ENCODE results near the gene C12orf60.

C12orf60 gene

DNA sequence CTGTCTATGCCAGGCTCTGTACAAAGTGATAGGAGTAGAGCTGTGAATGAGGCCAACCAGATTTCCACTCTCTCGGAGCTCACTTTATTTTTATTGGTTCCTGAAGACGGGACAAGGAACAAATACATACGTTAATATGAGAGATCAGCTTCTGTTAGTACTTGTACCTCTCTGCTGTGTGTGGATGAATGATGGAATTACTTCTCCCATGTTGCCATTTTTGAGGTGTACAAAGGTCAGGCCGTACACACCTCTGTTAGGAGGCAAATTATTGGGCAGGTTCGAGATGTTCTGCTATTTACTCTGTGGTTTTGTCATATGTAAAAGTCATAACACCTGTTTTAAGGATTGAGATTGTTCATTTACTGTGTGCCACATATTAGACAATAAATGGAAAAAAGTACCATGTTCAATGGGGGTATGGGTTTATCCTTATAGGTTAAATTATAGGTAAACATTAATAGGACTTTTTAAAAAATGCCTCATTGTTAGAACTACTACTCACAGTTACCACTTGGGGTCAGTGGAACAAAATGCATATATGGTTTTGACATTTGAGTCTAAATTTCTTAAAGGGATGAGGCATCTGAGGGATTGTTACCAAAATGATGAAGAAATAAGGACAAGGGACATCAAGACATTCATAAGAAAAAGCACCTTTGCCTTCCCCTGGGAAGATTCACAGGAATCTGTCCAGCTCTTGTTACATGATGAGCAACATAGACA is 27.1 kb upstream of the C12orf60 start:
- DNase-seq (ENCODE audit: low read depth in 2 of 2), result no peak

DNA sequence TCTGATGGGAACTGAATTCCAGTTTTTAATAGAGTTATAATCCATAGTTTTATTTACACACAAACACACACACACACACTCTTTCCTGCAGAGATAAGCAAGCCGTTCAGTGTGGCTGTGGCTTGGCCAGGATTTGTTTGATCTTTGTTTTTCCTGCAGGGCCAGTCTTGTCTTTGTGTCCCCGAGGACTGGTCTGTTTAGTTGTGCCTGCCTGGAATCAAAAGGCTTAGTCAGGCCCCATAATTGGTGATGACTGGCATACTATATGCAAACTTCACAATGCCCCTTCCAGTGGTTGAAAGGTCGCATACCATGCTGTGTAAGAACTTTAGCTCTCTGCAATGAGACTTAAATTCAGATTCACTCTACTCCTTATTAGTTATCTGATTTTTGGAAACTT is 26.2 kb upstream of the C12orf60 start:
- no peak for DNase-seq (ENCODE audit: low read depth in 2 of 2)

DNA sequence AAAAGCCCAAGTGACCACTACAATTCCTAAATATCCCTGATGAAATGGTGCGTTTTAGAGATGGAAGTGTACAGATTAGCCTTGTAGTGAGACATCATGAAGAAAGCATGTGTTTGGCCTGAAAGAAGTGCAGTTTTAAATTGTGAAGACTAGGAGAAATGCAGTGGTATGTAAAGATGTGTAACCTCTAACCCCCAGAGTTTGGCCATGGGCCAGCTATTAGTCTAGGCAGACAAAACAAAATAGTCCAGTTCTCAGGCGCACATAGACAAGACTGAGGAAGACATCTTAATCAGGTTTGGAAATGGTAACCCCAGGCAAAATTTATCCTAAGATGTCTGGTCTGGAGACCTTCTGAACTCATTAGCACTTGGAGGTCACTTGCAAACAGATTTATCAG is 23.6 kb upstream of the C12orf60 start:
- no peak for DNase-seq (ENCODE audit: low read depth in 2 of 2)

DNA sequence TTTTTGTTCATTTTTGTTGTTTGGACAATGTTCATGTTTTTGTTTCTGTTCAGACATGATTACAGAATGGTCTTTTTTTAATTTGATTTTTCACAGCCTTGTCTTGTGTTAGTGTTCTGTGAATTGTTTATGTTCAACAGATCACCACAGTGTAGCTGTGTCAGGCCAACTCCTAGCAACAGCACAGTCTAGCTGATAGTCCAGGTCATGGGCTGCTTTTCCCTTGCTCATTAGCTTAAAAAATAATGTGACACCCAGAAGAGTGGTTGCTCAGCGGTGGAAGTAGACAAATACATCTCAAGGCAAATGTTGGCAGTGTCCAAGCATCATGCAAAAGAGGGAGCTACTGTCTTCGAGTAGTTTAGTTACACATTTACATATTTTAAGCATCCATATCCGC is 22.6 kb upstream of the C12orf60 start:
- DNase-seq (ENCODE audit: low read depth in 2 of 2), result no peak

DNA sequence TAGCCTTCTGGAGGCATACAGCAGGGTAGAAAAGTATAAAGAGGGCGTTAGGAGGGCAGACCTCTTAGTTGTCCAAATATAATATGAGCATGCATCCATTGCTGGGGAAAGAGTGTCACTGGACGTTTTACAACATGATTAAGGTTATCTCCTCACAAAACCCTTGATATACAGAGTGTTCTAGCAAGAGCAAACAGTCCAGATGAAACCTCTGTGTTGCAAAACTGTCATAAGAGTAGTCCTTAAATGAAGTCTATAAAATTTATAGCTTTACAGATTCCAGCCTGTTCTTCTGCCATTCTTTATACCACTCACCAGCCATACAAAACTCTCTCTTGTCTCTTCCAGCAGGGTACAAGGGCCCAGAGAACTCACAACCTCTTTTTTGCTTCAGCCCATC is 21.9 kb upstream of the C12orf60 start:
- no peak for DNase-seq (ENCODE audit: low read depth in 2 of 2)

DNA sequence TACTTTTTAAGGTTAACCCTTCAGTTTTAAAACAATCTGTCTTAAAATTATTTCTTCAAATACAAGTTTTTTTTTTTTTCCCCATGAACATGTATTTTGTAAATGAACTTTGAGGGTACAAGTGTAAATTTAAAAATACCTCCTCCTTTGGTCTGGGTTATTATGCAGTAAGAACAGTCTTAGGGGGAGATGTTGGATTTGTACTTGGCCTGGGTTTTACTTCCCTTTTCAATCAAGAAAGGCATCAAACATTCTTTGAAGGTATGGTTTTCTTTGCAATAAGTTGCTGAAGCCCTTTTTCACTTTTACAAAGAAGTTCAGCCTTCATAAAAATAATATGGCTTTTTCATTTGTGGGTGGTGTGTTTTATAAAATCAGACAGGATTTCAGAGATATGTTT is 20.7 kb upstream of the C12orf60 start:
- no peak for DNase-seq (ENCODE audit: low read depth in 2 of 2)

DNA sequence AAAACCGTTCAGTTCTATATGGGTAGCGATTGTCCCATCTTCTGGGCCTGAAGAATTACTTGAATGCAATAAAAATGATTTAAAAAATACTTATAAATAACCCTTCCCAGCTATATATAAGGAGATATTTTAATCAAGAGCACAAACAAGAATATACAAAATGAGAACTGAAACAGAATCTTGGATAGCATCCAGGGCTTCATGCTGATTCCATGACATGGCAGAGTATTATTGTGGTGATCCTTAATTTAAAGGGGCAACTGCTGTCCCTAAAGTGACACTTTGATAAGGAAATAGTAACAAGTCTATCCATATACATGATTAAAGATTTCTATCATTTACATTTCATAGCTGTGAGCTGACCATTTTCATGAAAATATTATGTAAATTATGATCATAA is 19.0 kb upstream of the C12orf60 start:
- no peak for DNase-seq (ENCODE audit: low read depth in 2 of 2)

DNA sequence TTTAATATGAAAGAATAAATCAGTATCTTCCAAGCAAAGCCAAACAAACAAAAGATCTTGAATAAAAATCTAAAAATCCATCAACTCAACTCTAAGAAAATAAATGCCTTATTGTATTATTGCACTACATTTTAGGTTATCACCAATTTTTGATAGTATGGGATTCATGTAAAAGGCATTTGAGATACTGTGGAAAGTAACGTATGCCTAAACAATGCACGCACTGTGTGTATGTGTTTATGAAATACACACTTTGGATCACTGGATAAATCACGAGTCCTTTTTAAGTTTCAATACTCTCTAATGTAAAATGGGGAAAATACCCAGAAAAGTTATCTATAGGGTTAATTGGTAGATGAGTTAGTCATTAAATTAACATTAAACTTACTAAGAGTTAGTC is 17.9 kb upstream of the C12orf60 start:
- DNase-seq (ENCODE audit: low read depth in 2 of 2), result no peak

DNA sequence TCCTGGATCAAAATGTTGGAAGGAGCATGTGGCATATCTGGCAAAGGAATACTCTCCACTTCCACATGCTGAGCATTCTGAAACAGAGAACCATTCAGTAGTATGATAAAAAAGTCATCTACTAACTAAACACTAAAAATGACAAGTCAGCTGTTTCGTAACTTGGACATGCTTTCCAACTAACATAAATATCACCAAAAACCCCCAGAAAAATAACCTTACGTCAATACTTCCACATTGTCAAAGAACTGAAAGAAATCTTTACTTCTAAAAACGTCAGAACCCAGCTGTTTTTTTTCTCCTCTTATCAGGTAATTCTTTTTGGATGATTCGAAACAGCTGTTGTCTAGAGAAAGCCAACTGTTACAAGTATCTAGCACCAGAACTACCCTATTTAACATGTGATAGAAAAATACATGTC is 8.4 kb upstream of the C12orf60 start:
- DNase-seq (ENCODE audit: low read depth in 2 of 2), result no peak

DNA sequence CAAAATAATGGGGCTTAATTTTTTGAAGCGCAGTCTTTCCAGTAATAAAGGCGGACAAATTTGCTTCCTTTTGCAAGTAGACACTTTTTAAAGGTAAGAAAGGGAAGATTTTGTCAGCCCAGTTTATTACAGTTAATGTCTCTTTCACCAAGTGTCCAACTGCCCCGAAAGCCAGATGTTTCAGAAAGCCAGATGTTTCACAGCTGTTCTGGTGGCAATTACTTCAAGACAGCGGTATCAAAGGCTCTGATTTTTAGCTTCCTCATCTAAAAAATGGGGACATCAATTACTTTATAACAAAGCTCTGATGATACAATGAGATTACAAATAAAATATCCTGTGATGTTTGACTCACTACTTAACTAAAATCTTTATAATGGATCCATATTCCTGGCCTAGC is 1.2 kb upstream of the C12orf60 start:
- DNase-seq (ENCODE audit: low read depth in 2 of 2), result no peak

DNA sequence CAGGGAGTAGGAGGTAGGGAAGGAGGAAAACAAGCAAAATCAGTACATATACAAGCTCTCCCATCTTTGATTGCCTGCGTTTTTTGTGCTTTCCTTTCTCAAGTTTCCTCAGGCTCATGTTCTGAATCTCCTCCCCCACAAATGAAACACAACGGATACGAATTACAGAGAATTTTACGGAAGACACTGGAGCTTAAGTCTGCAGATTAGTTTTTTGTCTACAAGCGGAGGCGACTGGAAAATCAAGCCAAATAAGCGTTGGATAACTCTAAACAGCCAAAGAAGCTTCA is 804 bp upstream of the C12orf60 start:
- DNase-seq (ENCODE audit: low read depth in 2 of 2), result no peak

DNA sequence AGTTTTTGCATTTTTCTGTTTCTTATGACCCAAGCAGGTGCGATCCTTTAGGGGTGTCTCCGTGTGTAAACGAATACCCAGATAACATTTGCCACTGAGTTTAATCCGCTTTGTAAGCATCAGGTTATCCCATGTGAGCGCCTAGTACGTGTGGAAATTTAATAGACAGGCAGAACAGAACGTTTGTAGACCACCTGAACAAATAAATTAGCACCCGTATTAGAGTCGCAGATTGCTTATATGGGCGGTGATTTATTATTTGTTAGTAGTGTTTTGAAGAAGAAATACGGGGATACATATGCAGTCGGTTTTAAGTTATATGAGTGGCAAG is 325 bp downstream of the C12orf60 start:
- DNase-seq (ENCODE audit: low read depth in 2 of 2), result no peak

DNA sequence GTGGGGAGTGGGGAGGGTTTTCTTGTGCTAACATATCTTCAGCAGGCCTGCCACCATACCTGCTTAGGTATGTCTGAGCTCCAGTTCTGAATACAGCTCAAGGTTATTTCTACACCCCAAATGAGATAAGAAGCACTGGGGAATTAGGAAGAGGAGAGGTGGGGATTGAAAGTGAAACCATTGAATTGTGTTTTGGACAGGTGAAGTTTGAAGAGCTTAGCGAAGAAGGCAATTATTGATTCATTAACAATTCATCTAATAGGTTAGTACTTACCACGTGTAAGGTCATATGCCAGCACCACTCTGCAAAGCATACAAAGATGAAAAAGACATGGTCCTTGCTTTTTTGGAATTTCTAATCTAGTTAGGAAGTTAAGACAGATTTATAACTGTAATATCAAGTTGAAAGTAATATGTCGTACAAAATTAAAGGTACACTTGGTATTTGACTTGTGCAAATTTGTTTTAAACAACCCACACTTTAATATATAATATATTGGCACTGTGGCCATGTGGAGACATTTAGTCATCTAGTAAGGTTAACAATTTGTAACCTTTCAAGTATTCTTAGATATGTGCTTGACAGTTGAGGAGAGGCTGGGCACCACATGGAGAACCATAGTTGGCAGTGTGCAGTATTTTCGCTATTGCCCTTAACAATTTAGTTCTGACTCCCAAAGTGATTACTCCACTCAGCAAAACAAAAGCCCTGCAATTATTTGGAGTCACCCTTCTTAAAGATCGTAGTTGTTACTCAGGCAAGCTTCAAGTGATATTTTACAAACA is 6.9 kb downstream of the C12orf60 start:
- no peak for DNase-seq (ENCODE audit: low read depth in 2 of 2)

DNA sequence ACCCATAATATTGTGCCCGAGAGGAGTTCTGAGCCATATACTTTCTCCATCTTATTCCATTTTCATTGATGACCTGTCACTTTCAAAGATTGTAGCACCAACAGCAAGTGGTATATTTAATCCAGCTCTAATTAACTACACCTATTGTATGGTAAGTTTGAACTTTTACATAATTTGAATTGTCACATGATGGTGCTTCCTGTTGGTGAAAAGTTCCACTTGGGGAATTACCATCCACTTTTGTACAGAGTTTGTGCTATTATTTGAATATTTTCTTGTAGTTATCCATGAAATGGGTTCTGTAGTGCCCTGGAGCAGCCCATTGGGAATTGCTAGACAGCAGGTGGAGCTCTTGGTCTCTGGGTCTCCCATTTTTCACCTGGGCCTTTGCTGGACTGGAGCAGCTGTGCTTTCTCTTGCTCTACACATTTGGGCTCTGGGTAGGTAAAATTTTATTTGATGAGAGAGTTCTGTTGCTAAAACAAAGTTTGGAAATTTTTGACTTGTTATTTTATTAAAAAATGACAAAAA is 7.5 kb downstream of the C12orf60 start:
- no peak for DNase-seq (ENCODE audit: low read depth in 2 of 2)

DNA sequence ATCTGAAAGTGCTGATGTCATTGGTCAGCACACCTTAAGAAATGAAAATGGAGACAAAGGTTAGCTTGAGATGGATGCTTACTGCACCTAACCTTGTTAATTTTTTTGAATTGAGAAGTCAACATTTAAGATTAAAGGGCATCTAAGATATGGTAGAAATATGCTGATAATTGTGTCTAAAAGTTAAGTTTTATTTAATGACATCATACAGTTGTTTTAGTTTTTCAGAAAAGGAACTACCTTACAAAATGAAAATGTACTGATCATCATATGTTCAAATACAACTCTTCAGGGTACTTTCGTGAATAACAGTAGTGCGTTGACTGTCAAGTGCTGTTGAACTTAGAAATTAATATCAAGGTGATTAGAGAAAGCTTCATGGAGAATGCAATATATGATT is 8.0 kb downstream of the C12orf60 start:
- DNase-seq (ENCODE audit: low read depth in 2 of 2), result no peak

DNA sequence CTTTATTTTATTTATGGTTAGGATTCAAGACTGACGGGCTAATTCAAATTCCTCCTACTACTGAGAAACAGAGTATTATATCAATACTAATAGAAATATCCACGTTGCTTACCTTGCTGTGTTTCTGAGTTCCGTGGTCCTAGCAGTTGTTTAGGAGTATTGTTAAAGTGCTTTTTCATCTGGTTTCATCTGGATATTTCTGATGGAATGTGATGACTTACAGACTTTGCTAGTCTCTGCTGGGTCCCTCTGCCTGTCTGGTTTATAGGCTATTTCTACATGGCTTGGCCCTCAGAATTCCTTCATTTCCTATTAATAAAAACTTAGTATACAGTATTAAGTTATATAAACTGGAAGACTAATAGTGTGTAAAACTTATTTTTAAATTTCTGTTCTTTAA is 10.5 kb downstream of the C12orf60 start, which contains the start of gene SMCO3:
Gene SMCO3, minus strand, starts transcription at position 169 of the 400 bp plus-strand sequence. CDS start 7,502 bp downstream, outside the sequence.
- DNase-seq (ENCODE audit: low read depth in 2 of 2), result no peak

DNA sequence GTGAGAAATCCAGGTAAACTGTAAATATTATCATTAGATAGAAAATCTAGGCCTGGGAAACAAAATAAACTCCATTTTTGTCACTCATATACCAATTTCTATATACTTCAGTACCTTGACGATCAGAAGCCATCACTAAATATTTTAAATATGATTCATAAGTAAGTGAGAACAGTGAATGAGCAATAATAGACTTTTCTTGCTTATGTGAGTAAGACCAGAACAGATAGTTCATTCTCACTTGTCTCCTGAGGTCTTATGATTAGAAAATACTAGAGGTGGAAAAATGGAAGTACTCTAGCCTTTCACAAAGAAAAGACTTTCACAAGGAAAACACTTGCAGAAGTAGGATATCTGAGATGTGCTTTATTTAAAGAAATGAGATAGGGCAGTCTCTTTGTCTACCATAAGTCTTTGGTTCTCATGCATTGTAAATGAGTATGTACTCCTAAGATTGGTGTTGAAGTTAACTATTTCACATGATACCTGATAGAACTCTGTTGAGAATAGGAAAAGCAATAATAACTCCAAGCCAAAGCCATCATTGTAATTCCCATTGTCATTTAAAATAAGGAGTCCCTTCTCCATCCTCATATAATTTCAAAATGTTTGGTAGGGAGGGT is 20.7 kb downstream of the C12orf60 start:
- no peak for DNase-seq (ENCODE audit: low read depth in 2 of 2)

DNA sequence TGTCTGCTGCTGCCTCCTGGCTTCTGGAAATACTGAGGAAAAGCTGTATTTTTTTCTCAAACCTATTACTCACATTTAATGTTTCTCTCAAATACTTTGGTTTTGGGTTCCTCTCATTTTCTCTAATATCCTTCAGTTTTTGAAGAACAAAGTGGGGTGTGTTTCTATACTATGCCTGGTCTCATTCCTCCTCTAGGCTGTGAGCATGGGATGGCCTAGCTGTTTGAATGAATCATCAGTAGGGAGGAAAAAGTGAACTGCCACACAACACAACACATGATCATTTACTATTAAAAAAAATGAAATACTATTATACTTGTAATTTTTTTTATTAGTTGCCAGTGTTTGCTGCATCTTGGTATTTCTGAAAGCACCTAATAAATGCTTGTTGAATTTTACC is 21.8 kb downstream of the C12orf60 start:
- DNase-seq (ENCODE audit: low read depth in 2 of 2), result no peak

DNA sequence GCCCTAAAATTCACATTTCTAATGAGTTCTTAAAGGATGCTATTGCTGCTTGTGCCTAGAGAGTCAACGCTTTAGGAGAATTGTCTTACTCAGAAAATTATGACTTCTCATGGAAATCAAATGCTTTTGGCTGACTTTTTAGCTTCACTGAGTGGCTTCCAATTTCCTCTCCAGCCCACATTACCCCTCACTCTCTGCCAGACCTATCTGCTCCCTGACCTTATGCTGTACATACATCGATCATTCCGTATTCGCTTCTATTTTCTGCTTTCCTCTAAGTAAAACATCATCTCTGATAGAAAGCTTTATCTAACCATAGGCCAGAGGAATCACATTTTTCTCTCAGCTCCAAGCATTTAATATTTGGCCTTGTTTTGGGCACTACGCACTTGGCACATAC is 23.0 kb downstream of the C12orf60 start:
- no peak for DNase-seq (ENCODE audit: low read depth in 2 of 2)

DNA sequence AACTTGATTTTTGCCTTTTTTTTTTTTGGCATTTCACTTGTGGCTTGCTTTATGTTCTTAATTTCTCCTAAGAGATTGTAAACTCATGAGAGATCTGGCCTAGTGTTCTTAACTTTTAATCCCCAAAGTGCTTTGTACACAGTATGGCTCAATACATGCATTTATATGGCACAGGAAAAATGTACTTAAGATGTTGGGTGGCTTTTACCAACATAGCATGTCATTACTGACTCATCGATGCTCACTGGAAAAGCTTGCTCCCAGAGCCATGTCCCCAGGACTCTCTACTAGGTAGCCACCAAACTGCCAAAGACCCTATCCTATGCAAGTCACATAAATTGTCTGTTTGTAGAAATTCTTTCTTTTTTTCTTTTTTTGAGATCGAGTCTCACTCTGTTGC is 23.6 kb downstream of the C12orf60 start:
- no peak for DNase-seq (ENCODE audit: low read depth in 2 of 2)

DNA sequence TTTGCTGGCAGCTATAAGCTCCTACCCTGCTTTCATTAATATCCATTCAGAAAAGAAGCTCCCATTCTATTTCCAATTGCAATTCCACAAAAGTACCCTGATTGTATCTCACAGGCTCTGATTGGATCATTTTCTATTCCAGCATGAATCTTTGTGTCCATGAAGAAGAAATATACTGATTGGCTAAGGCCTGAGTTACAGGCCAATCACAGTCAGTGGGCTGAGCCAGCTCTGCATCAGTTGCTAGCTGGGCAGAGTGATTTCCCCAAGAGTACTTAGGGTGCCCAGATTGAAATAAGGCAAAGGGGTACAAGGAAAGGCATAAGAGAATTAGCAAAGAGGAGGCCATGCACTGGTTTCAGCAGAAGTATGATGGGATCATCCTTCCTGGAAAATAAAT is 25.4 kb downstream of the C12orf60 start:
- no peak for DNase-seq (ENCODE audit: low read depth in 2 of 2)

DNA sequence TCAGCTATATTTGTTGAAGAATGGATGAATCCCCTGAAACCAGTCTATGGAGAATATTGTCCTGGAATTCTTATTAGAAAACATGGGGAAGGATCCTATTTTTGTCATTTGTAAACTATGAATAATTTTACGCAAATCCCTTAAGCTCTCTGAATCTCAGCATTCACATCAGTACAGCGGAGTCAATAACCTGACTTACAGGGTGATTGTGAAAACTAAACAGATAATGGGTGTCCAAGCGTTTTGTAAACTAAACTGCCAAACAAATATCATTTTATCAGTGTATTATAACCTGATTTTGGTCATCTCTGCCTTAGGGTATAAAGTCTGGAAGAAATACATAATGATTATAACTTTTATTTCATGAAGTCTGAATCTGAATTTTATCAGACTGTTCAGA is 29.9 kb downstream of the C12orf60 start:
- DNase-seq (ENCODE audit: low read depth in 2 of 2), result no peak

DNA sequence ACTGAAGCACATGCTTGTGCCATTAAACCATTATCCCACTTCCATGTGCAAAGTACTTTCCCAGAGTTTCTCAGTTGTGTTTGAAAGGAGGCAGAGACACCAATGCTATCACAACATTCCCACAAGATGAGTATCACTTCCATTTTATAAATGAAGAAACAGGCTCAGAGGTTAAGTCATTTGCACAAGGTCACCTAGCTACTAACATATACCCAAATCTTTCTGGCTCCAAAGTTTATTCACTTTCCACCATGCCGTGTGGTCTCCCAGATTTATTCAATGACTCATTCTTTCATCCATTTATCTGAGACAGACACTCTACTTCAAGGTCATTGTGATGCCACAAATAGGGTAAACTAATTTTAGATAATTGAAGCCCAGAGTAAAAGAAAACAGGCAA is 30.5 kb downstream of the C12orf60 start:
- DNase-seq (ENCODE audit: low read depth in 2 of 2), result no peak

All from activated CD4-positive, alpha-beta T cell treated with anti-CD3 and anti-CD28 coated beads for 24 hours (primary cell).